Placental pericyte (primary cell): ENCODE measurements around the gene OR52I2. TPM values are rescaled to one million over a fixed set of nuclear protein-coding genes. Genes with fewer than 3 reads are reported as not detected.

Experiments
- total RNA-seq: library from RNA; depleted of rRNA; stranded (reverse); fragments of >200 nt; gene quantifications from 2 replicates; pipeline ENCODE4 v1.2.3, GENCODE V29; 2012

OR52I2 gene
- not detected in 2 replicates for total RNA-seq

DNA sequence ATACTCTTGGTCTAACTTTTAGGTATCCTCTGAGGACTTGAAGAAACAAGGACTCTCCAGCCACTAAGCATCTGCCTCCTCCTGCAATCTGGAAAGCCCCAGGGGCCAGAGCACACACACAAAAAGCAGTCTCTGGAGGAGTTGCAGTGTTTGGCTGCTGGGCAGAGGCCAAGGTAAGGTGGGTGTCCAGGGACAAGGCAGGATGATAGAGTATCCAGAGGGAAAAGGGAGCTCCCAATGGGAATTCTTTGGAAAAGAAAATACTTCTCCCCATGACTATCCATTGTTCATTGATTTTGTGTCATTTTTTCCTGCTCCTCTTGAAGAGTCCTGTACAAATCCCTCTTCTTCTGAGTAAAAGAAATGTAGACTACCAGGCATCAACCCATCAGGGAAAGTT lies at the start of gene OR52I2:
Gene OR52I2, plus strand, starts transcription at position 301 of the 400 bp plus-strand sequence.

DNA sequence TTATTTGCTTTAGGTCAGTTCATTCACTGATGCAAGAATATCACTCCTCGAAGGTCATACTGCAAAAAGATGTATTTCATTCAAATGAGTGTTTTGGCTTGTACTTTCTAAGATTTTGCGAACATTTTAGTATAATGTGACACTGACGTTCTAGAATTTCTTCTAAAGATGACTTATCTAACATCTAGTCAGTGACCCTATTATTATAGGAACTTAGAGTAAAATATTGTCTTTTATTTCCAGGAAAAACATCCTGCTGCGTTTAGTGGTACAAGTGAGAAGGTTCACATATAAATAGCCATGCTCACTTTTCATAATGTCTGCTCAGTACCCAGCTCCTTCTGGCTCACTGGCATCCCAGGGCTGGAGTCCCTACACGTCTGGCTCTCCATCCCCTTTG lies 36.7 kb upstream of the OR52I2 start, which contains the start of gene OR52M1:
Gene OR52M1, plus strand, starts transcription at position 301 of the 400 bp plus-strand sequence. Its CDS starts 0 bp downstream, at position 301.

DNA sequence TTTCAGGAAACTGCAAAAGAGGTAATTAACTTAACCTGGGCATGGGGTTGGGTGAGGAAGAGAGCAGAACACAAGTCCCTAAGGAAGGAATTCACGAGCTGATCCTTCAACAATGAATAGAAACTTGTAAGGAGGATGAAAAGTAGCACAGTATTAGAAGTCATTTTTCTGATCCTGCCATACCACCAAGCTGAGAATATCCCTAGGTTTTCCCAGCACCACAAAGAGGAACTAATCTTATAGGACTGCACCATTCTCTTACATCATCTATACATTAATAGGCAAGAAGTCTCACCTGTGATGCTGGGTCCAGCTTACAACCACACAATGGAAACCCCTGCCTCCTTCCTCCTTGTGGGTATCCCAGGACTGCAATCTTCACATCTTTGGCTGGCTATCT lies 12.2 kb downstream of the OR52I2 start, which contains the start of gene OR52I1:
Gene OR52I1, plus strand, starts transcription at position 301 of the 400 bp plus-strand sequence. Its CDS starts 0 bp downstream, at position 301.

DNA sequence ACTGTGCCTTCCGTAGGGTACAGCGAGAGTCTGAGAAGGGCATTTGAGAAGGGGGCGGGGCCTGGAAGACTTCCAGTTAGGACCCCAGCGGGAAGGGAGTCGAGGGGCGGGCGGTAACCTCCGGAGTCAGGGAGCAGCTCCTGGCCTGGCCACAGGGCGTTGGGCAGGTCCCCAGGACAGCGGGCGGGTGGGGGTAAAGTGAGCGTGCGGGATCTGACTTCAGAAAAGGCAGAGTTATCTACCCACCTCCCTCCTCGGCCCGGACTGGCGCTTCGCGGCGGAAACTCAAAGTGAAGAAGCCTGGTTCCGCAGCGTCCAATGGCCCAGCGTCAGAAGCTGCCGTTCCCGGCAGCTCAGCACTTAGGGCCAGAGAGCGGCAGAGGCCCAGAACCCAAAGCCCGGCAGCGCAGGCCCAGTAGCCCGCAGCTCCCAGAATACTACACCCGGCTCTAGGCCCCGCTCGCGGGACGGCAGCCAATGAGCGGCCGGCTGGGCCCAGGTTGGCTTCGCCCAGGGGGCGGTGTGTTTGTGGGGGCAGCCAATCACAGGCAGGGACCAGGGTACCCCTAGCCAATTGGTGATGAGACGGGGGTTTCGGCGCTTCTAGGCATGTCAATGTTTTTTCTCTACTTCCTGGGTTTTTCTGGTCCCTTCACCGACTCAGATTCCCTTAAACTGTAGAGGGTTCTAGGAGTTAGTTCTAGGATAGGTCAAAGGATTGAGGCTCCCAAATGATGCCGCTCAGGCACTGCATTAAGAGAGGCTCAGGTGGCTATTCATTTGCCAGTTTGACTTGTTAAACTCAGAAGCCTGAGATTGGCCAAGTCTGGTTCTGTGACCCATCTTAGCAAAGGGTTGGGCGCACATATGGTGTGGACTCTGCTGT lies 26.5 kb downstream of the OR52I2 start, which contains the start of gene TRIM68:
Gene TRIM68, minus strand, starts transcription at position 451 of the 886 bp plus-strand sequence. CDS start 2,727 bp downstream, outside the sequence.

DNA sequence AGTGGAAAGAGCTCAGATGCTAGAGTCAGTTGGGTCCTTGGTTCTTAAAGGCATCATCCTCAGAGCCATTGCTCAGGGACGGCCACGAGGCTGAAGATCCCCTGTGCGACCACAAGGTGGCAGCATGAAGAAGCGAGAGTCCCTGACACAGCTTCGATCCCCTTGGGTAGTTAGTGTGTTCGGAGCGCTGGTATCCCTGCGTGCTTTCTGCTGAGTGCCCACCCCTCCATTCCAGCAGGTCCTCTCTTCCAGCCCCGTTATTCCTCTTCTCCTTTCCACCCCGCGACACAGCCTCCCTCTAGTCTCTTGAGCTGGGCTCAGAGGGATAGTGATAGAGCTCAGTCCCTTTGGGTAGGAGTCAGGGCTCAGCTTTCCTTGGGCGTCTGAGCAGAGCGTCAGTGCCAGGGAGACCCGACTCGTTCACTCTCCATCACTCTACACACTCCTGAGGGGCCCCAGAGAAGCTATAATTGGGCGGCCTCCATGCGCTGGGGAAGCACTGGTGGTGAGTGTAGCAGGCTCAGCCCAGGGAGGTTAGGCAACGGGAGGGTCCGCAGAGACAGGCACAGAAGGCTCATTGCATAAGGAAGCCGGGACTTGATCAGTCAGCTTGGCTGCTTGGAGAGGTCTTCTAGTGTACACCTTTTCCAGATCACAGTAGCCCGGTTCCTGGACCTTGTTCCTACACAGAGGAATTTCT lies 55.6 kb downstream of the OR52I2 start, which contains the start of gene OR51D1:
Gene OR51D1, plus strand, starts transcription at position 516 of the 700 bp plus-strand sequence. CDS start 2,314 bp downstream, outside the sequence.

Other genes starting within 250 kb of the OR52I2 start
- gene OR52B4, start 213.4 kb upstream of the OR52I2 start, total RNA-seq = not detected in 2 replicates
- gene TRIM21, start 188.0 kb upstream of the OR52I2 start, total RNA-seq = 15.8 and 31.2 TPM in 2 replicates
- gene OR52K2, start 132.4 kb upstream of the OR52I2 start, total RNA-seq = not detected in 2 replicates
- gene OR52K1, start 99.1 kb upstream of the OR52I2 start, total RNA-seq = not detected in 2 replicates
- gene OR52M1, start 36.6 kb upstream of the OR52I2 start, total RNA-seq = not detected in 2 replicates
- not detected in 2 replicates for gene OR52I1, start 12.3 kb downstream of the OR52I2 start, total RNA-seq
- 6.3 and 12.3 TPM in 2 replicates for gene TRIM68, start 26.5 kb downstream of the OR52I2 start, total RNA-seq
- gene OR51D1, start 55.7 kb downstream of the OR52I2 start, total RNA-seq = not detected in 2 replicates
- not detected in 2 replicates for gene OR51E1, start 62.2 kb downstream of the OR52I2 start, total RNA-seq
- gene OR51E2, start 116.1 kb downstream of the OR52I2 start, total RNA-seq = 0.14 and 0.22 TPM in 2 replicates
- not detected in 2 replicates for gene MMP26, start 123.0 kb downstream of the OR52I2 start, total RNA-seq
- gene OR51F1, start 188.2 kb downstream of the OR52I2 start, total RNA-seq = not detected in 2 replicates
- not detected in 2 replicates for gene OR52R1, start 222.6 kb downstream of the OR52I2 start, total RNA-seq
- gene OR51F2, start 239.6 kb downstream of the OR52I2 start, total RNA-seq = not detected in 2 replicates